ENCODE data around the gene MAMDC4. TPM values are rescaled to one million over a fixed set of nuclear protein-coding genes. Genes with fewer than 3 reads are reported as not detected.

The MAMDC4 gene
- total RNA-seq, 1 donor from 2014 or later, result 6.1 TPM

DNA sequence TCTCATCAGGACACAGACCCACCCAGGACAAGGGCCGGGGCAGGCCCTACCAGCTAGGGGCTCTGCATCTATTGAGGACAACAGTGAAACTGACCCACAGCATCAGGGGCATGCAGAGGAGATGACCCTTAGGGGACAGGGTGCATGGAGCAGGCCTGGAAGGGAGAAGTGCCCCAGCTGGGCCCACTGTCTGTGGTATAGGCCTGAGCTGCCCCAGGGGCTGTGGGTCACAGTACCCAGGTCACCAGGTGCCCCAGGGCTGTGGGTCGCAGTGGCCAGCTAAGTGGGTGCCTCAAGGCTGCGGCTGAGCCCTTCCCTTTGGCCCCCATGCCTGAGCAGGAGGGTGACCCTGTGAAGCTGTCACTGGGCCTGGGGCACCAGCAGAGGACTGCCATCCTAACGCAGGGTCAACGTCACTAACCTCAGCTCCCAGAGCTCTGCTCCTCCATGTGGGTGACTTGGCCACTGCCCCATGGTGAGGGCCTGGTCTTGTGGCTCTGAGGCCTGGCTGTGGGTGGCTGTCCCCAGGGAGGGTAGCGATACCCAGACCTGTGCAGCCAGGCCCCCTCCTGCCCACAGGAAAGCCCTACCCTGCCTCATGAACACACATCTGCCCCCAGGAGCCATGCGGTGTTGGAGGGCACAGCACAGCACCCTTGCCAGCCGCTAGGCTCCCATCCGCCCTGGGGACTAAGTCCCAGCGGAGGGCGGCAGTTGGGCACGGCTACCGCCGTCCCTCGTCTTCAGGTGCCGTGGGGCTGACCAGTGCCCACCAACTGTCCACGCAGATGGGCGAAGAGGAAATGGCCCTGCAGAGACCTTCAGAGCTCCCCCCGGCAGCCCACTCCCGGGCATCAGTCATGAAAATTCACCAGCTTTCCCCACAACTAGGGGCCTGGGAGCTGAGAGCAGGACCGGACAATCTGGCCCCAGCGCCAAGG is 9.1 kb downstream of the MAMDC4 start:
- H3K27ac Mint-ChIP-seq, result no peak overlapping the region
- H3K27me3 Mint-ChIP-seq, result no peaks in the 10 kb centered on the region
- peaks cover 17% of the 10 kb centered on the region for H3K4me1 Mint-ChIP-seq
- H3K9me3 Mint-ChIP-seq, result no peaks in the 10 kb centered on the region
- H3K36me3 Mint-ChIP-seq (ENCODE audit: low read depth), result peaks cover 36% of the 10 kb centered on the region
- ChIA-PET CTCF (no interaction called here), POLR2A (interaction anchor here (0.5 to 3.6 kb wide), 6 partner anchors 11 to 186 kb away, joined by 3 to 10 read pairs (median 5); partner anchors contain the start of gene TRAF2)
- no peak for ATAC-seq (ENCODE audit: low read depth)
- TF ChIP-seq, protein P1, sequence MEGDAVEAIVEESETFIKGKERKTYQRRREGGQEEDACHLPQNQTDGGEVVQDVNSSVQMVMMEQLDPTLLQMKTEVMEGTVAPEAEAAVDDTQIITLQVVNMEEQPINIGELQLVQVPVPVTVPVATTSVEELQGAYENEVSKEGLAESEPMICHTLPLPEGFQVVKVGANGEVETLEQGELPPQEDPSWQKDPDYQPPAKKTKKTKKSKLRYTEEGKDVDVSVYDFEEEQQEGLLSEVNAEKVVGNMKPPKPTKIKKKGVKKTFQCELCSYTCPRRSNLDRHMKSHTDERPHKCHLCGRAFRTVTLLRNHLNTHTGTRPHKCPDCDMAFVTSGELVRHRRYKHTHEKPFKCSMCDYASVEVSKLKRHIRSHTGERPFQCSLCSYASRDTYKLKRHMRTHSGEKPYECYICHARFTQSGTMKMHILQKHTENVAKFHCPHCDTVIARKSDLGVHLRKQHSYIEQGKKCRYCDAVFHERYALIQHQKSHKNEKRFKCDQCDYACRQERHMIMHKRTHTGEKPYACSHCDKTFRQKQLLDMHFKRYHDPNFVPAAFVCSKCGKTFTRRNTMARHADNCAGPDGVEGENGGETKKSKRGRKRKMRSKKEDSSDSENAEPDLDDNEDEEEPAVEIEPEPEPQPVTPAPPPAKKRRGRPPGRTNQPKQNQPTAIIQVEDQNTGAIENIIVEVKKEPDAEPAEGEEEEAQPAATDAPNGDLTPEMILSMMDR (IDR thresholded peaks at IDR 0.05), result no peak
- no peak overlapping the region for H3K4me3 Mint-ChIP-seq
- intact Hi-C loops (cut with micrococcal nuclease), result no loop called here
- no peak for DNase-seq

DNA sequence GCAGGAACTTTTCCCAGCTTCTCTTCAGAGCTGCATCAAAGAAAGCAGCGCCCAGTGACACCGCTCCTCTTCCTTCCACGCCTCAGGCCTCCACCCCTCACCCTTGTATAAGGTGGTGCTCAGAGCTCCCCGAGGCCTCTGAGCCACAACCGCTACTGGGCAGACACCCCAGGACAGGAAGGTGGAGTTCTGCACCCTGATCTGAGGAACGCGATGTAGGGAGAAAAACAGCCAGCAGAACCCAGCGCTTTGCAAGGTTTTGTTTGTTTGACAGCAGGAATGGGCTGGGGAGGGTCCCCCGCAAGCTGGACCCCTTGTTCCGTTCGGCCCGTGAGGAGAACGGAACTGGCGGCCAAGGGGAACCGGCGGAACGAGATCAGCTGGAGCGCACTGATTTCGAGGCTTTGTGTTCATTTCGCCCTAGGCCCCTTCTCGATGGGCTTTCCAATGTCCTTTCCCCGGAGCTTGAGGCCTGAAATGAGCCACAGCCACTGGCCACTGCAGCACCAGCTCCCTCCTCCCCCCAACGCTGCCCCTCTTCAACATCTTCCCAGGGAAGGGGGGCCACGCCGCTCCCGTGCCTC is 9.8 kb downstream of the MAMDC4 start:
- Mint-ChIP-seq H3K27me3 (no peaks in the 10 kb centered on the region), H3K4me3 (no peak overlapping the region), H3K9me3 (no peaks in the 10 kb centered on the region), H3K27ac (no peak overlapping the region), H3K36me3 (ENCODE audit: low read depth) (peaks cover 36% of the 10 kb centered on the region), H3K4me1 (peaks cover 17% of the 10 kb centered on the region)
- CTCF ChIA-PET, result no interaction called here
- POLR2A ChIA-PET, result interaction anchor here (1.7 to 3.6 kb wide), 3 partner anchors 19 to 88 kb away, joined by 4 to 10 read pairs (median 6); partner anchors contain the start of gene TRAF2
- TF ChIP-seq, protein P1 (IDR thresholded peaks at IDR 0.05), result no peak
- ATAC-seq (ENCODE audit: low read depth) (no peak), DNase-seq (no peak)
- intact Hi-C loops (cut with micrococcal nuclease), result no loop called here

DNA sequence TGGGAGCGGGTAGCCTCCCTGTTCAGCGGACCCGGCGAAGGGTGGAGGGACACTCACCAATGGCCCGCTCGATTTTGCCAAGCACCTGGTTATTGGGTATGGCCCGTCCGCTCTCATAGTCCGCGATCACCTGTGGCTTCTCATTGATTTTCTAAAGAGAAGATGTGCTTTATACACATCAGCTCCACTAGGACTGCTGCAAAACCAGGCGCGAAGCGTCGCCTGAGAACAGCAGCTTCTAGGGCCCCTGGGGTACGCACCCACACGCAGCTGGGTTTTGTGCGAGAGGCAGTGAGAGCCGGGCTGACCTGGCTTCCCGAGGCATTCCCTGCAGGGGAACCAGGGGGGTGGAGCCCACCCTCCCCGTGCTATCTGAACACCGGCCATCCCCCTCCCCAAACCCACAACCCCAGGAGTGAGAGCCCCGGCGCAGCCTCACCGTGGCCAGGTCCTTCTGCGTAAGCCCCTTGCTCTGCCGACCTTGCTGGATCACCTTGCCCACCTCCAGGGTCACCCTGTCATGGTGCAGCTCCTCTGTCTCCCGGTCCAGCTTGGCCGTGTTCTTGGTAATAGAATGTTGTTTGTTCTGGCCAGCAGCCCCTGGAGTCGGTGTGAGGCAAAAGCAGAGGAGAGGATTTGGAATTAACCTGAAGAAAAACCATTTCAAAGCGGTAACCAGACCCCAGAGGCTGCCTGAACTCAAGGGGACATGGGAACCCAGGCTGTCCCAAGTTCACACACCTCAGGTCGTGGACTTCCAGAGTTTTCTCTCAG is 10.9 kb downstream of the MAMDC4 start:
- TF ChIP-seq, protein P1 (IDR thresholded peaks at IDR 0.05), result no peak
- Mint-ChIP-seq H3K27ac (no peak overlapping the region), H3K27me3 (no peaks in the 10 kb centered on the region), H3K4me1 (peaks cover 17% of the 10 kb centered on the region), H3K36me3 (ENCODE audit: low read depth) (peaks cover 36% of the 10 kb centered on the region), H3K4me3 (no peak overlapping the region), H3K9me3 (no peaks in the 10 kb centered on the region)
- ATAC-seq (ENCODE audit: low read depth), result no peak
- no peak for DNase-seq
- ChIA-PET POLR2A (interaction anchor here (3.6 kb wide), 1 partner anchor 23 kb away, joined by 10 read pairs; the partner anchor contains the start of gene TRAF2), CTCF (no interaction called here)
- intact Hi-C loops (cut with micrococcal nuclease), result no loop called here

DNA sequence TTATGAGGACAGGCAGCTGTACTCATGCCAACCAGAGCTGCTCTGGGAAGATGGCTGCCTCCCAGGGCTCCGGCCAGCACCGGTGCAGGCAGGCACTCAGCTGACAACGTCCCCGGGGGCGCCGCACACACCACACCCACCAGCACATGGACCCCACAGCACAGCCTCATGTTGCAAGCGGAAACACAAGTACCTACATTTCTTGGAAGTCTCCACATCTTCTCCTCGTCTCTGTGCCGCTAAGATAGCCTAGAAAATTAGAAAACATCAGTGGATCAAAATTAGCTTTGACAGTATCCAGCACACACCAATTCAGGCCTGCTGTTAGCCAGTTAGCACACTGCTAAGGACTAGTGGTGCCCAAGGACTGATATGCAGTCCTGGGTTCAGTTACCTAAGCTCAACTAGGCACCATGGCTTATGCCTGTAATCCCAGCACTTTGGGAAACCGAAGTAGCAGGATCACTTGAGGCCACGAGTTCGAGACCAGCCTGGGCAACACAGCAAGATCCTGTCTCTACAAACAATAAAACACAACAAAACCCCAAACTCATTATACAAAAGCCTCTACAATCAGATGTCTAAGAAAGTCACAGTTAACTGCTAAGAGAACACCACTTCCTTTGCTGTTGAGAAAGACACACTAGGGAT is 11.6 kb downstream of the MAMDC4 start:
- no peak for DNase-seq
- Mint-ChIP-seq H3K4me3 (no peak overlapping the region), H3K9me3 (no peaks in the 10 kb centered on the region), H3K36me3 (ENCODE audit: low read depth) (peaks cover 36% of the 10 kb centered on the region), H3K27me3 (no peaks in the 10 kb centered on the region), H3K27ac (no peak overlapping the region), H3K4me1 (peaks cover 17% of the 10 kb centered on the region)
- ATAC-seq (ENCODE audit: low read depth), result no peak
- ChIA-PET POLR2A (interaction anchor here (0.7 to 3.6 kb wide), 4 partner anchors 15 to 23 kb away, joined by 4 to 10 read pairs (median 8); partner anchors contain the start of genes PHPT1 and TRAF2), CTCF (no interaction called here)
- TF ChIP-seq, protein P1 (IDR thresholded peaks at IDR 0.05), result no peak
- intact Hi-C loops (cut with micrococcal nuclease), result no loop called here
